OCI-LY1 (cell line): ENCODE results near the gene ITGA4.

Experiments
- H2AFZ ChIP-seq: fragments of 200-600 bp; sonication (generic), shearing (Covaris generic); 2 replicates; pipeline ENCODE4 v1.6.0; 2014; ENCODE audit warnings: antibody characterized with exemption, mild to moderate bottlenecking, low read length
- H3F3A ChIP-seq: fragments of 200-600 bp; sonication (generic), shearing (Covaris generic); 2 replicates; pipeline ENCODE4 v1.6.0; 2014; ENCODE audit warnings: mild to moderate bottlenecking, antibody characterized with exemption, low read length, moderate library complexity; ENCODE audit not compliant: insufficient read depth
- H3K27ac ChIP-seq: fragments of 200-600 bp; sonication (generic); 2 replicates; pipeline ENCODE4 v1.5.1; 2014; ENCODE audit warnings: low read length, mixed run types, mild to moderate bottlenecking, low read depth; ENCODE audit not compliant: poor library complexity, severe bottlenecking
- H3K27me3 ChIP-seq: fragments of 200-600 bp; sonication (generic); 2 replicates; pipeline ENCODE4 v1.6.0; 2014; ENCODE audit warnings: antibody characterized with exemption, mild to moderate bottlenecking, low read length, moderate library complexity; ENCODE audit not compliant: insufficient read depth
- H3K36me3 ChIP-seq: fragments of 200-600 bp; sonication (generic); 2 replicates; pipeline ENCODE4 v1.6.1; 2014; ENCODE audit warnings: mild to moderate bottlenecking, antibody characterized with exemption, low read length, moderate library complexity, mixed read lengths; ENCODE audit not compliant: insufficient read depth
- H3K4me1 ChIP-seq: fragments of 200-600 bp; sonication (generic); 2 replicates; pipeline ENCODE4 v1.5.1; 2014; ENCODE audit warnings: mild to moderate bottlenecking, low read length, moderate library complexity; ENCODE audit not compliant: insufficient read depth, severe bottlenecking
- H3K4me2 ChIP-seq: fragments of 200-600 bp; sonication (generic), shearing (Covaris generic); 2 replicates; pipeline ENCODE4 v1.6.1; 2014; ENCODE audit warnings: low read length
- H3K4me3 ChIP-seq: fragments of 200-600 bp; sonication (generic); 2 replicates; pipeline ENCODE4 v1.5.1; 2014; ENCODE audit warnings: low read length, low read depth, mild to moderate bottlenecking, mixed read lengths; ENCODE audit not compliant: poor library complexity, severe bottlenecking
- H3K79me2 ChIP-seq: fragments of 200-600 bp; shearing (Covaris generic); 2 replicates; pipeline ENCODE4 v1.6.1; 2016; ENCODE audit warnings: mixed run types, low read length, mixed read lengths; ENCODE audit not compliant: insufficient read depth
- H3K9ac ChIP-seq: fragments of 200-600 bp; sonication (generic), shearing (Covaris generic); 2 replicates; pipeline ENCODE4 v1.6.1; 2014; ENCODE audit warnings: mild to moderate bottlenecking, low read length, mixed read lengths
- H3K9me2 ChIP-seq: fragments of 200-600 bp; sonication (generic), shearing (Covaris generic); 2 replicates; pipeline ENCODE4 v1.6.1; 2014; ENCODE audit warnings: low read depth, mild to moderate bottlenecking, low read length, mixed read lengths
- H3K9me3 ChIP-seq: fragments of 200-600 bp; shearing (Covaris generic); 2 replicates; pipeline ENCODE4 v1.6.1; 2014; ENCODE audit warnings: low read length, mixed read lengths
- H4K20me1 ChIP-seq: fragments of 200-600 bp; sonication (generic), shearing (Covaris generic); 2 replicates; pipeline ENCODE4 v1.6.0; 2016; ENCODE audit warnings: mild to moderate bottlenecking, low read length; ENCODE audit not compliant: insufficient read depth
- CTCF ChIP-seq: fragments of 200-600 bp; sonication (generic), shearing (Covaris generic); IDR thresholded peaks from 2 replicates; pipeline ENCODE4 v1.5.1; 2017; ENCODE audit warnings: mild to moderate bottlenecking, antibody characterized with exemption, low read length, moderate library complexity, mixed read lengths
- EZH2 ChIP-seq: fragments of 200-600 bp; sonication (generic), shearing (Covaris generic); IDR thresholded peaks from 2 replicates; pipeline ENCODE4 v1.8.0; 2017; ENCODE audit warnings: borderline replicate concordance, mixed run types, mild to moderate bottlenecking, antibody characterized with exemption, low read length, moderate library complexity, mixed read lengths

ITGA4 gene

GRCh38 chr2:181431674-181432073 lies 25.5 kb upstream of the ITGA4 start:
- TF ChIP-seq CTCF (no peak; the same call in 1 of the 2 replicates), EZH2 (no peak)
- Histone ChIP-seq H3K9me3 (0 out of 2 replicates have a peak, but pooled peaks cover 5% of the 10 kb centered on the region), H3K4me3 (no peak overlapping the region), H3K36me3 (no peaks in the 10 kb centered on the region; the same call in 1 of the 2 replicates), H3K9me2 (no peaks in the 10 kb centered on the region), H3K27ac (no peak overlapping the region), H3K4me2 (no peak overlapping the region), H2AFZ (no peak overlapping the region), H3K4me1 (peaks cover 15% of the 10 kb centered on the region), H3K27me3 (no peaks in the 10 kb centered on the region), H3K79me2 (no peaks in the 10 kb centered on the region), H3K9ac (no peak overlapping the region), H3F3A (peaks cover 9% of the 10 kb centered on the region; the same call in 1 of the 2 replicates), H4K20me1 (no peaks in the 10 kb centered on the region)

- TF ChIP-seq CTCF (peak; percentile 66), EZH2 (no peak)
- Histone ChIP-seq H3K4me1 (peaks cover 23% of the 10 kb centered on the region), H3K27me3 (no peaks in the 10 kb centered on the region), H3K9ac (no peak overlapping the region), H3K9me3 (0 out of 2 replicates have a peak, but pooled peaks cover 5% of the 10 kb centered on the region), H3K79me2 (no peaks in the 10 kb centered on the region), H3F3A (no peaks in the 10 kb centered on the region; the same call in 1 of the 2 replicates), H3K9me2 (no peaks in the 10 kb centered on the region), H4K20me1 (no peaks in the 10 kb centered on the region), H3K4me3 (no peak overlapping the region), H3K4me2 (peak overlapping the region; percentile 21; the same call in 1 of the 2 replicates), H3K27ac (no peak overlapping the region), H3K36me3 (no peaks in the 10 kb centered on the region; the same call in 1 of the 2 replicates), H2AFZ (no peak overlapping the region)
Observed at GRCh38 chr2:181438261-181438660, 18.9 kb upstream of the ITGA4 start.

DNA sequence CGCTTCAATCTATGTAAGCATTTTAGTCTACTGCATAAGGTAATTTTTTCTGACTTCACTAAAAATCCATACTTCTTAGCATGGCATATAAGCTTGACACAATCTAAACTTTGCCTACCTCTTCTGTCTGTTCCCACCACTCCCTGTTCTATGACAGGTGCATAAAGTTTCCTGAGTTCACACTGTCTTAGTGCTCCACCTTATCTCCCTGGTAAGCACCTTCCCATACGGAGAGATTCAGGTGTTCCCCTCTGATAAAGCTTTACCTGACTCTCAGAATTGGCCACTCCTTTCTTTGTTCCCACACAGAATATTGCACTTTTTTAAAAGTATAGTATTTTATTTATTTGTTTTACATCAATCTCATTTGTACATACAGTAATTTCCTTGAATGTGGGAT lies 16.8 kb upstream of the ITGA4 start:
- TF ChIP-seq CTCF (no peak), EZH2 (no peak)
- Histone ChIP-seq H3K4me1 (peaks cover 34% of the 10 kb centered on the region), H3K27me3 (no peaks in the 10 kb centered on the region), H3K4me2 (no peak overlapping the region), H3K79me2 (no peaks in the 10 kb centered on the region), H3K4me3 (no peak overlapping the region), H3K9me2 (no peaks in the 10 kb centered on the region), H3K27ac (no peak overlapping the region), H3K36me3 (no peaks in the 10 kb centered on the region), H3K9me3 (no peaks in the 10 kb centered on the region), H3K9ac (no peak overlapping the region), H2AFZ (no peak overlapping the region), H3F3A (no peaks in the 10 kb centered on the region; the same call in 1 of the 2 replicates), H4K20me1 (no peaks in the 10 kb centered on the region)
